Neural cell (in vitro differentiated cells): Measurements from ENCODE around the gene DTX3L.

ENCODE experiments used
- EP300 ChIP-seq: fragments of 450-650 bp; conservative IDR thresholded peaks from 2 replicates; pipeline ENCODE4 v1.6.1; 2014; ENCODE audit warnings: antibody characterized with exemption, mild to moderate bottlenecking, moderate library complexity; ENCODE audit not compliant: poor library complexity, severe bottlenecking
- EZH2 ChIP-seq: fragments of 200-600, 300-800 bp; shearing (Covaris generic), sonication (generic); IDR thresholded peaks from 2 replicates; pipeline ENCODE4 v1.6.1; 2014; ENCODE audit warnings: antibody characterized with exemption, low read length, borderline replicate concordance, mild to moderate bottlenecking; ENCODE audit not compliant: insufficient read depth, poor library complexity, severe bottlenecking
- POLR2AphosphoS5 ChIP-seq: IDR thresholded peaks from 2 replicates; pipeline ENCODE4 v1.6.1; 2012
- RAD21 ChIP-seq: fragments of 450-650 bp; conservative IDR thresholded peaks from 2 replicates; pipeline ENCODE4 v1.6.1; 2014; ENCODE audit warnings: antibody characterized with exemption, mild to moderate bottlenecking, moderate library complexity
- REST ChIP-seq: IDR thresholded peaks from 2 replicates; pipeline ENCODE4 v1.6.1; 2012; ENCODE audit warnings: borderline replicate concordance
- TF ChIP-seq, protein P1 (sequence below): fragments of 450-650 bp; IDR thresholded peaks from 2 replicates; pipeline ENCODE4 v1.5.1; 2014; ENCODE audit warnings: antibody characterized with exemption, mild to moderate bottlenecking, moderate library complexity; ENCODE audit not compliant: poor library complexity, severe bottlenecking

DNA sequence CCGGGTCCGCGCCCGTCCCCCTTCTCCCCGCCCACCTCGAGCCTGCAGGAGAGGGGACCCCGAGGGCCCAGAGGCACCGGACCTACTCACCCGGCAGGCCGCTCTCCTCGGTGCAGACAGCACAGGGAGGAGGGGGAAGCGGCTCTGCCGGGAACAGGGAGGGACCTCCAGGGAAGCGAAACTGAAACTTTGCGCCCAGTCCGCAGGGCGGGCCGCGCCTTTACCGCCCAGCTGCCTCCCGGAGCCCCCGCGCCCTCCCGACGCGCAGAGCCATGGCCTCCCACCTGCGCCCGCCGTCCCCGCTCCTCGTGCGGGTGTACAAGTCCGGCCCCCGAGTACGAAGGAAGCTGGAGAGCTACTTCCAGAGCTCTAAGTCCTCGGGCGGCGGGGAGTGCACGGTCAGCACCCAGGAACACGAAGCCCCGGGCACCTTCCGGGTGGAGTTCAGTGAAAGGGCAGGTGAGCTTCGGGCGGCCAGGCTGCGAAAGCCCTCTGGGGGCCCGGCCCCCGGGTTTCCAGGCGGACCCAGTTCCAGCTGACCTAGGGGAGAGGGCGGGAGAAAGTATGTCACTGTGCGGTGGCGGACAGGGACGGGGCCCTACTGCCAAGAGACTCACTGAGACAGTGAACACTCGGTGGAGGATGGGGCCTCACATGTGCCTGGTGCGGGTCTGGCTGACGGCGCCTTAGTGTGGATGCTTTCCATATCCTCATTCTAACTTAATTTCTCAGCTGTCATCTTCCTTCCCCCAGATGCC, at the start of gene DTX3L, which contains the start of gene PARP9:
- TF ChIP-seq, protein P1, sequence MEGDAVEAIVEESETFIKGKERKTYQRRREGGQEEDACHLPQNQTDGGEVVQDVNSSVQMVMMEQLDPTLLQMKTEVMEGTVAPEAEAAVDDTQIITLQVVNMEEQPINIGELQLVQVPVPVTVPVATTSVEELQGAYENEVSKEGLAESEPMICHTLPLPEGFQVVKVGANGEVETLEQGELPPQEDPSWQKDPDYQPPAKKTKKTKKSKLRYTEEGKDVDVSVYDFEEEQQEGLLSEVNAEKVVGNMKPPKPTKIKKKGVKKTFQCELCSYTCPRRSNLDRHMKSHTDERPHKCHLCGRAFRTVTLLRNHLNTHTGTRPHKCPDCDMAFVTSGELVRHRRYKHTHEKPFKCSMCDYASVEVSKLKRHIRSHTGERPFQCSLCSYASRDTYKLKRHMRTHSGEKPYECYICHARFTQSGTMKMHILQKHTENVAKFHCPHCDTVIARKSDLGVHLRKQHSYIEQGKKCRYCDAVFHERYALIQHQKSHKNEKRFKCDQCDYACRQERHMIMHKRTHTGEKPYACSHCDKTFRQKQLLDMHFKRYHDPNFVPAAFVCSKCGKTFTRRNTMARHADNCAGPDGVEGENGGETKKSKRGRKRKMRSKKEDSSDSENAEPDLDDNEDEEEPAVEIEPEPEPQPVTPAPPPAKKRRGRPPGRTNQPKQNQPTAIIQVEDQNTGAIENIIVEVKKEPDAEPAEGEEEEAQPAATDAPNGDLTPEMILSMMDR: no peak
- no peak for TF ChIP-seq EZH2
- TF ChIP-seq POLR2AphosphoS5: no peak
- no peak for TF ChIP-seq REST
- no peak for TF ChIP-seq RAD21
- TF ChIP-seq EP300: no peak
